GM04503 (cell line): ENCODE results near the gene BCL6.
"Not testable (repeated sequence)": the region's sequence is repeated elsewhere in the genome, so short reads cannot be mapped to it uniquely, and the experiment has no call there.

Source experiments
- DNase-seq: peaks from one replicate; pipeline ENCODE4 v3.0.0-alpha.2; 2012; ENCODE audit warnings: low read depth

The BCL6 gene

DNA sequence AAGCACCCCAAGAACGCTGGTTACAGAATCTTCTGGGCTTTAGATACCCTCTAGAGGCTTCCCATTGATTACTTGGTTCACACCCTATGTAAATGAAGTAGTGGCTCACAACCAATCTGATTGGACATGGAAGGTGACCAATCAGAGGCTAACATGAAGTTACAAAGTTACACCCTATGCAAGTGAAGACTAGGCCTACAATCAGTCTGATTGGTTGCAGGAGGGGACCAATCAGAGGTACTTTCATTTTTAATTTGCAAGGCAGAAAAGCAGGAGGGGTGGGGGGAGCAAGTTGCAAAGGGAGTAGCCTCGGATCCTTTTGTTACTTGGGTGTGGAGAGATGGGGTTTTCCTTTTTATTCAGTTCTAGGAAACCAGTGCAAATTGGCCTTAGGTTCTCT is 31.8 kb downstream of the BCL6 start:
- DNase-seq: no peak

DNA sequence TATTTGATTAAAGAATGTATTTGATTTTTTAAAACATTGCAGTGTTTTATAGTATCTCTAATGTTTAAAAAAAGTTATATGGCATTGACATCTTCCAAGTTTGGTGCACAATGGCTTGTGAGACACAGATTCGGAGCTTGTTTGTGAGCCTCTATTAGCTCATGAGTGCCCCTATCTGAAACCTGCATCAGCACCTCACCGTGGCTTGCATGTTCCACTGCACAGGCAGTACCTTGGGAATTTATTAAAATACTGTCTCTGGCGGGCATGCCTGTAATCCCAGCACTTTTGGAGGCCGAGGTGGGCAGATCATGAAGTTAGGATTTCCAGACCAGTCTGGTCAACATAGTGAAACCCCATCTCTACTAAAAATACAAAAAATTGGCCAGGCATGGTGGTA is 36.1 kb downstream of the BCL6 start:
- DNase-seq: no peak

- DNase-seq: no peak
Observed at GRCh38 chr3:187708696-187709095, 36.6 kb downstream of the BCL6 start.

DNA sequence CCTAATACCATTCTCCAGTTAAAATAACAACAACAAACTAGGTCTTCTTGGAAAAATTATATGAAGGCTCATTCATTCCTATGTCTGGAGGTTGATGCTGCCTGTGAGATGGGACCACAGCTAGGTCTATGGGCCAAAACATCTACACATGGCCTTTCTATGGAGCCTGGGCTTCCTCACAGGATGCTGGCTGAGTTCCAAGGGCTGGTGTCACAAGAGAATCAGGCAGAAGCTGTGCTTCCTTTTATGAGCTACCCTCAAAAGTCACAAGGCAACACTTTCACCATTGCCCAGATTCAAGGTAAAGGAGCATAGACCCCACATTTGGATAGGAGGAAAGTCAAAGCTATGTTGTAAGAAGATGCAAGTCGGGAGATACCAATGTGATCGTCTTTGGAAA is 38.3 kb downstream of the BCL6 start:
- DNase-seq: no peak

GRCh38 chr3:187705164-187705563 is 40.1 kb downstream of the BCL6 start:
- no peak for DNase-seq

DNA sequence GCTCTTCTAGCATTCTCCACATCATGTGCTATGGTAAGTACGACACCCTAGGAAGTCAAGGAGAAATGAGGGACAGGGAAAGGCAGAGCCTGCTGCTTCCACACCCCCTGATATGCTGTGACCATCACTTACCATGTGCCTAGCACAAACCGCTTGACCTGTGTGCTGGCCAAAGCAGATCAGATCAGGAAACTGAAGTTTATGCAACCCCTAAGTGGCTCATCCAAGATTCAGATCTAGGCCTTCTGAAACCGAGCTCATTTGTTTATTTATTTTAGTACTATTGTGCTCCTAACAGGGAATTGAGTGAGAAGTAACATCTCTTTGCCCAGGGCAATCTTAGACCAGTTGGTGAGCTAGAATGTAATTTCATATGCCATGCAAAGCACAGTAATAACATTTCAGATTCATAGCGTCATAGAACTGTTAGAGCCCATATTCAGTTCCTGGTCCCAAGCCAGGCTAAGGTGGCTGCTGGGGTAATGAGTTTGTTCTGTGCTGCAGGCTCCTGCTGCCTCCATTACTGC is 42.7 kb downstream of the BCL6 start, which contains the start of gene RTP2:
Gene RTP2, minus strand, starts transcription at position 51 of the 527 bp plus-strand sequence. CDS start 429 bp downstream, outside the sequence.
- no peak for DNase-seq

GRCh38 chr3:187700249-187700648 is 45.0 kb downstream of the BCL6 start:
- no peak for DNase-seq

- DNase-seq: no peak
Observed at GRCh38 chr3:187698499-187699399, 46.5 kb downstream of the BCL6 start.

- no peak for DNase-seq
Observed at GRCh38 chr3:187696021-187696420, 49.2 kb downstream of the BCL6 start.

DNA sequence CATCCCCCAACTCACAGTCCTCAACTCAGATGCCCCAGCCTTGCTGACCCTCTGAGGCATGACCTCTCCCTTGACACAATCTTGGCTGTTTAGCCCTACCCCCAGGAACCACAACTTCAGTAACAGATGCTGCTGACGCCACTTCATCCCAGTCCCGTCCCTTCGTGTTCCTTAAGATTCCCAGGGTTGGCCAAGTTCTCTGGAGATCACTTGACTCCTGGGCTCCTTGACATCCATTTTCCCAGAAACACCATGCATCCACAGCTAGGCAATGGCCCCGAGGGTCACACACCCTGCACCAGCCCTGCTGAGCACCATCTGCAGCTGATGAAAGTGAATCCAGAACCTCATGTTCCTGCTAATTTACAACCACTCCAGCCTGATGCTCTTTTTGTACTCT is 49.8 kb downstream of the BCL6 start:
- no peak for DNase-seq

- DNase-seq: no peak
Observed at GRCh38 chr3:187694801-187695200, 50.5 kb downstream of the BCL6 start.

- no peak for DNase-seq
Observed at GRCh38 chr3:187693431-187693830, 51.8 kb downstream of the BCL6 start.

DNA sequence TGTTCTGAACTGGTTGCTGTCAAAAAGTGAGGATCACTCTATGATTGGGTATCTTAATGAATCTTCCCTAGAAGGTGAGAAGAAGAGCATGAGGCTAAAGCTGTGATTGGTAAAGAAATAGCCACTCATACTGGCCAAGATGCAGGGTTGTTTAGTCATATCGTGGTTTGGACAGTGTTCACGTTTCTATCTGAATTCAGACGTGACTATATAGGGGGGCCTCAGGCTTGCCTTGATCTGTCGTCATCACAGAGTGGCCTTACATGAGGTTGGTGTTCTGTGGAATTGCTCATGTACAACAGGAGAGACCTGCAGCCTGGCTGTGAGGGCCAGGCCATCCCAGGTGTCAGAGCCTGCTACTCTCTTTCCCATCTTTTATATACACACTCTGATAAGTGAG is 55.3 kb downstream of the BCL6 start:
- no peak for DNase-seq

DNA sequence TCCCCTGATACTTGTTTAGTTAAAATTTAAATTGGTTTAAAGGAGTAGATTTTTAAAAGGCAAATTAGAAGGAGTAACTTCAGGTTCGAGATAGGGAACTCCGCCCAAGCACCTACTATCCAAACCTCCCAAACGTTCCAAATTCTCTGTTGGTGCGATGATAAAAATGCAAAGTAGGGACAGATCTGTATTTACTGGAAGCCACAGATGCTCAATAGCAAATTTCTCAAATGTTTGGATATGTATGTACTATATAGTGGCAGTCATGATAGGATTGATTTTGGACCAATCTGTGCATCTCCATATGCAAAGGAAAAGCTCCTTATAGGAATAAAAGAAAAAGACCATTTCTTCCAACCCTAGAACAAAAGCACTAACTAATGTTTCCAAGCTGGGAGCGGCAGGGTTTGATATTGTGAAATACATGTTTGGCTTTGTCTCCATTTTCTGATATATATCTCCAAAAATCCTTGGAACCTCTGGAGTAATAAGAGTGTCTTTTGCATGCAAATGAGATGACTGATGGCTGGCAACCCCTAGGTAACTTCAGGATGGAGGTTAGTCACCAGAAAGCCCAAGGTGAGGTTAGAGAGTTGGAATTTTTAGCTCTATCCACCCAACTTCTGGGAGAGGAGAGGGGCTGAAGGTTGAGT is 58.5 kb downstream of the BCL6 start:
- no peak for DNase-seq

DNA sequence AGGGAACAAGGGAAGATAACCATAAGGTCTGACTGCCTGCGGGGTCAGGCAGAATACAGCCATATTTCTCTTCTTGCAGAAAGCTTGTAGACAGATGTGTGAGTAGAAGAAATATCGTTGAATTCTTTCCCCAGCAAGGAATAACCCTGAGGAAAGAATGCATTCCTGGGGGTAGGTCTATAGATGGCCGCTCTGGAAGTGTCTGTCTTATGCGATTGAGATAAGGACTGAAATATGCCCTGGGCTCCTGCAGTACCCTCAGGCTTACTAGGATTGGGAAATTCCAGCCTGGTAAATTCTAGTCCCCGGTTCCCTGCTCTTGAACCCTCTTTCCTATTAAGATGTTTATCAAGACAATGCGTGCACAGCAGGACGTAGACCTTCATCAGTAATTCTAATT is 59.3 kb downstream of the BCL6 start:
- DNase-seq: no peak

DNA sequence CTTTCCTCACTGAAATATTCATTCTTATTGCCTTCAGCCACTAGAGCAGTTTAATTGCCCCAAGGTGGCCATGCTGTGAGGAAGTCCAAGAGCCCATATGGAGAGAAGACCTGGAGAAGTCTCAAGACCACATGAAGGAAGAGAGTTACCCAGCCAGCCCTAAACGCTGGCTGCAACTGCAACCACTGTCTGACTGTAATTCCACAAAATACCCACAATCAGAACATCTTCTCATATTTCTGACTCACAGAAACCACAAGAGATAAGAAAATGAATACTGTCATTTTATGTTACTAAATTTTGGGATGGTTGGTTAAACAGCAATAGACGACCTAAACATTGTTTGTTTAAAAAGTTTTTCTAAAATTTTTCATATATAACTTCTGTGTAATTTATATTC is 60.4 kb downstream of the BCL6 start:
- DNase-seq: no peak

DNA sequence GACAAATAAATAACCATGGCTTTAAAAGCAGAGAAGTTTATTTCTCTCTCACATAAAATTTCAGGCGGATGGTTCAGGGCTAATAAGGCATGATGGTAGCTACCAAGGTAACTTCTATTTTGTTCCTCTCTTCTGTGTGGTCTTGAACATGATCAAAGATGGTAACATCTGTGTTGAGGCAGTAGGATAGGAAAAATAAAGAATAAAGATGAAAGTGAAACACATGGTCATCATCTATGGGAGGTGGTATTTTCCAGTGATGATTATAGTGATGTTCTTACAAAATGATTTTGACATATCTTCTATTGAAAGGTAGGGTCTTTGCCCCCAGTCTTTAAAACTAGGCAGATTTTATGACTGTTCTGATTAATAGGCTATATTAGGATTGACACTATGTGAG is 60.8 kb downstream of the BCL6 start:
- DNase-seq: no peak

DNA sequence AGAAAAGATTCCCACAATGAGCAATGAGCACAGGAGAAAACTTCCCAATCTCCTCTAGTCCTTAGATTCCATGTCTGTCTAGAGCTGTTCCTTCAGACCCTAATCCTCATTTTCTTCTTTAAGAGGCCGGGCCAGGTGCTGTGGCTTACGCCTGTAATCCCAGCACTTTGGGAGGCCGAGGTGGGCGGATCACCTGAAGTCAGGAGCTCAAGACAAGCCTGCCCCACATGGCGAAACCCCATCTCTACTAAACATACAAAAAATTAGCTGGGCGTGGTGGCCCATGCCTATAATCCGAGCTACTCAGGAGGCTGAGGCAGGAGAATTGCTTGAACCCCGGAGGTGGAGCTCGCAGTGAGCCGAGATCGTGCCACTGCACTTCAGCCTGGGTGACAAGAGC is 63.5 kb downstream of the BCL6 start:
- not testable (repeated sequence) for DNase-seq

DNA sequence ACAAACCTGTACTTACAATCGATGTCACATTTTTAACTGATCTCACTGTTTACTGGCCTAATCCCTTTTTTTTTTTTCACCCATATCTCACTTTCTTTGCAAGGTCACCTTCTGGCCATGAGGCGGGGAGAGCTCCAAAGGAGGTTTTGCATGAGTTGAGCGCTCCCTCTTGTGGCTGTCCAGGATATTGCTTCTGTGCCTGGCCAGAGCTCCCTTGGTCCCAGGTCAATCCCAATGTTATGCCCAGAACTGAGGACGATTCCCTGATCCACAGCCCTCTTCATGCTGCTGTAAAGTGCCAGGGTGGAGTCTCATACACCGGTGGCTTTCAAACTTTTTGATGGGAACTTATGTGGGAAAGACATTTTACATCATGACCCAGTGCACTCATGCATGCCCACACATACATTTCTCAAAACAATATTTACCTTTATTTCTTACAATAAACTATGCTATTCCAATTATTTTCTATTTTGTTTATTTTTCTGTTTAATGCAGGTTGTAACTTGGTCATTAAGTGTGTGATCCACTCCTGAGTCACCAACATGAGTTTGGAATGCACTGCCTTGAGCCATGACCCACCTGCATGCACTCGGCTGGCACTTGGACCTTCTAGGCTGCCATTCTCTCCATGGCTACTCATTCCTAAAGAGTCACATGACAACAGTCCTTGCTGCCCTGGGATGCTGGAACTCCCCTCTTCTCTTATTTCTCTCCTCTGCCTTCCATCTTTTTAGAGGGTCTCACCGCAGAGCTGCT is 65.5 kb downstream of the BCL6 start:
- DNase-seq: no peak

DNA sequence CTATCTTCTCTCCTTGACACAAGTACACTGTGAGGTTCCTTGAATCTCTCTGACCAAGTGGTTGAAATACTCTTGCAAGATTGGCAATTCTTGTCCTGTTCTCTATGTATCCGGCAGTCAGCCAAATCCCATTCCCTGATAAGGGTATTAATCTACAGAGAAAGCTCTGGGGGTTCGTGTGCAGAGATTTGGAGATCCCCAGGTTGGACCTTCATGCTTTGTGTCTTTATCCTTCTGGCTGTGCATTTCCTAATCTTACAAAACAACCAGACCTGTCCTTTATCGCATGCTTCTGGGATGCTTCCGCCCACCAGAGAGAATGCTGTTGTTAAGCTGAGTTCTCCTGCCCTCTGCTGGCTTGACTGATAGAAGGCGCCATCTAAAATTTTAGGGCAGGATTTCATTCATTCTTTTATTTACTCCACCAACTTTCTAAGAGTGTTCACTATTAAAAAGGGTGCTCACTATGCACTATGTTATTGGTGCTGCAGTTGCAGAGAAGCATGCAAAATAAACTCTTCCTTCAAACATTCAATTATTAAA is 66.5 kb downstream of the BCL6 start:
- no peak for DNase-seq

- DNase-seq: no peak
Observed at GRCh38 chr3:187677604-187678003, 67.7 kb downstream of the BCL6 start.

DNA sequence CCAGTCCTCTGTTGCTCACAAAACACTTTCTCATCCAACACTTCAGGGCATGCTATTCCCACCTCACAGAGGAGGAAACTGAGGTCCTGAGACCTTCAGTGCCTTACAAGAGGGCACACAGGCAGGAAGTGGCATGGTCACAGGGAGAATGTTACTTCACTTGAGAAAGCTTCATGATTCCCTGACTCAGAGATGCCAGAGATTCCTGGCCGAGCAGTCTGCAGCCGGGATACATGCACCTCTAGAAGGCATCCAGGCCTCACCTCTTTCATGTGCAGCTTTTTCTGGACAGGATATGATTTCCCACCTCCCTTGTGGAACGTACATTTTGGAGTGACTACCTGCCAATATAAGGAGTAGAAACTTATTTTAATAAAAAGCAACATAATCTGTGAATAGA is 72.3 kb downstream of the BCL6 start:
- no peak for DNase-seq
